Brain microvascular endothelial cell (primary cell): ENCODE data around the gene PVALB.

Experiments
- DNase-seq: peaks from one replicate; pipeline ENCODE4 v3.0.0-alpha.2; 2020
- H3K27ac ChIP-seq: fragments of 250-450 bp; sonication (Bioruptor Pico); 2 replicates; pipeline ENCODE4 v1.5.1; 2020; ENCODE audit warnings: mild to moderate bottlenecking, moderate library complexity
- H3K27me3 ChIP-seq: fragments of 250-450 bp; sonication (Bioruptor Pico); replicated peaks from 2 replicates; pipeline ENCODE4 v1.5.1; 2020; ENCODE audit warnings: mild to moderate bottlenecking
- H3K36me3 ChIP-seq: fragments of 250-450 bp; sonication (Bioruptor Pico); replicated peaks from 2 replicates; pipeline ENCODE4 v1.5.1; 2020; ENCODE audit warnings: mild to moderate bottlenecking
- H3K4me3 ChIP-seq: 2 replicates; pipeline ENCODE4 v1.5.1; 2011; ENCODE audit warnings: low read depth, mild to moderate bottlenecking, control low read depth, low read length, moderate library complexity
- CTCF ChIP-seq: IDR thresholded peaks from 2 replicates; pipeline ENCODE4 v1.5.1; 2011; ENCODE audit warnings: low read depth, mild to moderate bottlenecking, moderate library complexity, low read length, control low read depth, inconsistent platforms; ENCODE audit errors: missing control alignments
- in situ Hi-C: cut with HindIII; loops from 2 replicates; pipeline ENCODE4 v1.10.0; 2017; ENCODE audit warnings: low sequenced_read_pairs, low pct_ligation_motif_present

PVALB gene

GRCh38 chr22:36840106-36840505 is 23.3 kb upstream of the PVALB start:
- no peak for TF ChIP-seq CTCF
- no peaks in the 10 kb centered on the region for H3K36me3 ChIP-seq
- H3K4me3 ChIP-seq: no peak overlapping the region
- H3K27ac ChIP-seq: no peak overlapping the region
- in situ Hi-C loops: no loop called here
- DNase-seq: no peak
- H3K27me3 ChIP-seq: no peaks in the 10 kb centered on the region

GRCh38 chr22:36839356-36840073 is 22.7 kb upstream of the PVALB start:
- no peak for TF ChIP-seq CTCF
- no peak overlapping the region for H3K27ac ChIP-seq
- H3K4me3 ChIP-seq: no peak overlapping the region
- H3K27me3 ChIP-seq: no peaks in the 10 kb centered on the region
- H3K36me3 ChIP-seq: no peaks in the 10 kb centered on the region
- in situ Hi-C loops: no loop called here
- DNase-seq: no peak

GRCh38 chr22:36838119-36839030 is 21.5 kb upstream of the PVALB start:
- in situ Hi-C loops: no loop called here
- no peaks in the 10 kb centered on the region for H3K27me3 ChIP-seq
- no peaks in the 10 kb centered on the region for H3K36me3 ChIP-seq
- DNase-seq: no peak
- H3K4me3 ChIP-seq: no peak overlapping the region
- TF ChIP-seq CTCF: no peak
- H3K27ac ChIP-seq: no peak overlapping the region

- H3K27ac ChIP-seq: no peak overlapping the region
- no peak for TF ChIP-seq CTCF
- no peaks in the 10 kb centered on the region for H3K36me3 ChIP-seq
- H3K4me3 ChIP-seq: no peak overlapping the region
- no peaks in the 10 kb centered on the region for H3K27me3 ChIP-seq
- DNase-seq: no peak
- in situ Hi-C loops: no loop called here
Observed at GRCh38 chr22:36835903-36836302, 19.1 kb upstream of the PVALB start.

GRCh38 chr22:36833073-36833472 is 16.2 kb upstream of the PVALB start:
- in situ Hi-C loops: no loop called here
- no peak overlapping the region for H3K27ac ChIP-seq
- H3K36me3 ChIP-seq: no peaks in the 10 kb centered on the region
- no peak for DNase-seq
- no peak overlapping the region for H3K4me3 ChIP-seq
- H3K27me3 ChIP-seq: no peaks in the 10 kb centered on the region
- TF ChIP-seq CTCF: no peak
